HEK293 (cell line): ENCODE data around the gene RAI14.

Experiments used
- CTCF ChIA-PET: fragments of 350-600 bp; formaldehyde crosslinking; extraction: SDS; loops from one replicate; lab custom pipeline; 2021; ENCODE audit warnings: antibody characterized with exemption; lab: Yijun Ruan, JAX
- POLR2A ChIA-PET: fragments of 300-600 bp; formaldehyde crosslinking; extraction: SDS; loops from one replicate; lab custom pipeline; 2020; ENCODE audit warnings: antibody characterized with exemption, inconsistent platforms; lab: Yijun Ruan, JAX
- H3K27ac ChIP-seq: fragments of 200-500 bp; sonication (Bioruptor generic); 2 replicates; pipeline ENCODE4 v1.5.1; 2014; ENCODE audit warnings: low read depth, low read length, control low read depth, inconsistent platforms; ENCODE audit errors: extremely low read depth
- H3K36me3 ChIP-seq, 2 experiments: fragments of 200-500 bp in 1 of 2; sonication (Bioruptor generic) in 1 of 2; 1 replicate in 1 of 2; 2 replicates in 1 of 2; pipeline ENCODE4 v1.5.1; 2014 to 2017; ENCODE audit warnings: inconsistent platforms in 2 of 2, low read length in 2 of 2; ENCODE audit not compliant: control insufficient read depth in 2 of 2, insufficient read depth in 1 of 2
- H3K4me1 ChIP-seq: fragments of 200-500 bp; sonication (Bioruptor generic); 2 replicates; pipeline ENCODE4 v1.5.1; 2014; ENCODE audit warnings: mild to moderate bottlenecking, low read length, inconsistent platforms; ENCODE audit not compliant: control insufficient read depth, insufficient read depth
- H3K4me3 ChIP-seq: 2 replicates; pipeline ENCODE4 v1.5.1; 2011; ENCODE audit warnings: low read depth, mild to moderate bottlenecking, control low read depth, low read length, moderate library complexity
- H3K9me3 ChIP-seq: fragments of 200-500 bp; sonication (Bioruptor generic); 2 replicates; pipeline ENCODE4 v1.5.1; 2014; ENCODE audit warnings: low read depth, low read length, inconsistent platforms; ENCODE audit not compliant: control insufficient read depth, insufficient read depth
- PRDM2 ChIP-seq: fragments of 450-650 bp; formaldehyde crosslinking; IDR thresholded peaks from 2 replicates; pipeline ENCODE4 v1.5.1; 2016; ENCODE audit warnings: missing biosample characterization, missing genetic modification characterization, borderline replicate concordance
- TSHZ1 ChIP-seq: fragments of 450-650 bp; formaldehyde crosslinking; IDR thresholded peaks from 2 replicates; pipeline ENCODE4 v1.5.1; 2016; ENCODE audit warnings: missing biosample characterization, missing genetic modification characterization, borderline replicate concordance
- ZFP3 ChIP-seq: fragments of 450-650 bp; formaldehyde crosslinking; IDR thresholded peaks from 2 replicates; pipeline ENCODE4 v1.5.1; 2016; ENCODE audit warnings: low read depth, missing biosample characterization, missing genetic modification characterization
- ZNF175 ChIP-seq: fragments of 450-650 bp; formaldehyde crosslinking; IDR thresholded peaks from 2 replicates; pipeline ENCODE4 v1.5.1; 2016; ENCODE audit warnings: missing biosample characterization, missing genetic modification characterization
- ZNF274 ChIP-seq, 2 experiments: fragments of 200-500 bp in 1 of 2; fragments of 450-650 bp in 1 of 2; sonication (Bioruptor generic) in 1 of 2; formaldehyde crosslinking in 1 of 2; IDR thresholded peaks; 2 replicates each; pipeline versions ENCODE4 v1.5.1 to v1.6.1; 2014 to 2016; ENCODE audit warnings: borderline replicate concordance in 1 of 2, inconsistent platforms in 1 of 2, low read length in 1 of 2, missing biosample characterization in 1 of 2, missing genetic modification characterization in 1 of 2
- ZNF416 ChIP-seq: fragments of 450-650 bp; formaldehyde crosslinking; IDR thresholded peaks from 2 replicates; pipeline ENCODE4 v1.5.1; 2016; ENCODE audit warnings: missing biosample characterization, missing genetic modification characterization
- ZNF596 ChIP-seq: fragments of 450-650 bp; IDR thresholded peaks from 2 replicates; pipeline ENCODE4 v1.5.0; 2018; ENCODE audit warnings: missing biosample characterization, mild to moderate bottlenecking, missing genetic modification characterization, moderate library complexity
- ZNF624 ChIP-seq: fragments of 450-650 bp; formaldehyde crosslinking; IDR thresholded peaks from 2 replicates; pipeline ENCODE4 v1.5.1; 2017; ENCODE audit warnings: missing biosample characterization, missing genetic modification characterization
- ZSCAN4 ChIP-seq: fragments of 450-650 bp; formaldehyde crosslinking; IDR thresholded peaks from 2 replicates; pipeline ENCODE4 v1.5.1; 2017; ENCODE audit warnings: missing biosample characterization, missing genetic modification characterization
- TF ChIP-seq, protein P1 (sequence below): fragments of 450-650 bp; formaldehyde crosslinking; IDR thresholded peaks from 2 replicates; pipeline ENCODE4 v1.5.1; 2016; ENCODE audit warnings: missing biosample characterization, missing genetic modification characterization
- TF ChIP-seq, protein P2 (sequence below): fragments of 450-650 bp; formaldehyde crosslinking; IDR thresholded peaks from 2 replicates; pipeline ENCODE4 v1.5.1; 2016; ENCODE audit warnings: missing biosample characterization, missing genetic modification characterization
- TF ChIP-seq, protein P3 (sequence below): fragments of 450-650 bp; formaldehyde crosslinking; IDR thresholded peaks from 2 replicates; pipeline ENCODE4 v1.5.1; 2016; ENCODE audit warnings: missing biosample characterization, missing genetic modification characterization, borderline replicate concordance

The RAI14 gene

GRCh38 chr5:34817558-34818351, 161.6 kb downstream of the RAI14 start:
- CTCF ChIA-PET, result interaction anchor here (0.8 to 1.4 kb wide), 2 partner anchors 295 to 332 kb away, joined by 3 read pairs; no protein-coding TSS in a partner anchor
- H3K9me3 ChIP-seq, result no peaks in the 10 kb centered on the region
- POLR2A ChIA-PET, result no interaction called here
- no peak overlapping the region for H3K27ac ChIP-seq
- H3K4me1 ChIP-seq, result no peaks in the 10 kb centered on the region
- H3K36me3 ChIP-seq, result peaks cover 43 to 50% of the 10 kb centered on the region in 2 experiments
- TF ChIP-seq, protein P1, sequence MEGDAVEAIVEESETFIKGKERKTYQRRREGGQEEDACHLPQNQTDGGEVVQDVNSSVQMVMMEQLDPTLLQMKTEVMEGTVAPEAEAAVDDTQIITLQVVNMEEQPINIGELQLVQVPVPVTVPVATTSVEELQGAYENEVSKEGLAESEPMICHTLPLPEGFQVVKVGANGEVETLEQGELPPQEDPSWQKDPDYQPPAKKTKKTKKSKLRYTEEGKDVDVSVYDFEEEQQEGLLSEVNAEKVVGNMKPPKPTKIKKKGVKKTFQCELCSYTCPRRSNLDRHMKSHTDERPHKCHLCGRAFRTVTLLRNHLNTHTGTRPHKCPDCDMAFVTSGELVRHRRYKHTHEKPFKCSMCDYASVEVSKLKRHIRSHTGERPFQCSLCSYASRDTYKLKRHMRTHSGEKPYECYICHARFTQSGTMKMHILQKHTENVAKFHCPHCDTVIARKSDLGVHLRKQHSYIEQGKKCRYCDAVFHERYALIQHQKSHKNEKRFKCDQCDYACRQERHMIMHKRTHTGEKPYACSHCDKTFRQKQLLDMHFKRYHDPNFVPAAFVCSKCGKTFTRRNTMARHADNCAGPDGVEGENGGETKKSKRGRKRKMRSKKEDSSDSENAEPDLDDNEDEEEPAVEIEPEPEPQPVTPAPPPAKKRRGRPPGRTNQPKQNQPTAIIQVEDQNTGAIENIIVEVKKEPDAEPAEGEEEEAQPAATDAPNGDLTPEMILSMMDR (tag by site-specific recombination), result no peak
- no peak for TF ChIP-seq ZFP3 (tag by site-specific recombination)
- TF ChIP-seq TSHZ1 (tag by site-specific recombination), result no peak
- no peak for TF ChIP-seq ZNF274 (IDR thresholded peaks at IDR 0.05; ENCODE audit: low read length)
- TF ChIP-seq ZNF274 (tag by site-specific recombination; IDR thresholded peaks at IDR 0.05; ENCODE audit: borderline replicate concordance), result no peak
- no peak for TF ChIP-seq ZNF596
- TF ChIP-seq, protein P2, sequence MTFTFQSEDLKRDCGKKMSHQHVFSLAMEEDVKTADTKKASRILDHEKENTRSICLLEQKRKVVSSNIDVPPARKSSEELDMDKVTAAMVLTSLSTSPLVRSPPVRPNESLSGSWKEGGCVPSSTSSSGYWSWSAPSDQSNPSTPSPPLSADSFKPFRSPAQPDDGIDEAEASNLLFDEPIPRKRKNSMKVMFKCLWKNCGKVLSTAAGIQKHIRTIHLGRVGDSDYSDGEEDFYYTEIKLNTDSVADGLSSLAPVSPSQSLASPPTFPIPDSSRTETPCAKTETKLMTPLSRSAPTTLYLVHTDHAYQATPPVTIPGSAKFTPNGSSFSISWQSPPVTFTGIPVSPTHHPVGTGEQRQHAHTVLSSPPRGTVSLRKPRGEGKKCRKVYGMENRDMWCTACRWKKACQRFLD (tag by site-specific recombination), result no peak
- TF ChIP-seq ZNF175 (tag by site-specific recombination), result no peak
- TF ChIP-seq ZNF624, result no peak
- TF ChIP-seq ZNF416 (tag by site-specific recombination), result no peak
- TF ChIP-seq PRDM2 (tag by site-specific recombination), result no peak
- no peak for TF ChIP-seq ZSCAN4 (tag by site-specific recombination)
- TF ChIP-seq, protein P3, sequence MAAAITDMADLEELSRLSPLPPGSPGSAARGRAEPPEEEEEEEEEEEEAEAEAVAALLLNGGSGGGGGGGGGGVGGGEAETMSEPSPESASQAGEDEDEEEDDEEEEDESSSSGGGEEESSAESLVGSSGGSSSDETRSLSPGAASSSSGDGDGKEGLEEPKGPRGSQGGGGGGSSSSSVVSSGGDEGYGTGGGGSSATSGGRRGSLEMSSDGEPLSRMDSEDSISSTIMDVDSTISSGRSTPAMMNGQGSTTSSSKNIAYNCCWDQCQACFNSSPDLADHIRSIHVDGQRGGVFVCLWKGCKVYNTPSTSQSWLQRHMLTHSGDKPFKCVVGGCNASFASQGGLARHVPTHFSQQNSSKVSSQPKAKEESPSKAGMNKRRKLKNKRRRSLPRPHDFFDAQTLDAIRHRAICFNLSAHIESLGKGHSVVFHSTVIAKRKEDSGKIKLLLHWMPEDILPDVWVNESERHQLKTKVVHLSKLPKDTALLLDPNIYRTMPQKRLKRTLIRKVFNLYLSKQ (tag by site-specific recombination), result no peak
- TF ChIP-seq, all 188 proteins: peak for 0
- no peak overlapping the region for H3K4me3 ChIP-seq
